GM21786 (cell line): Measurements from ENCODE around the gene TSPAN14.
A peak's percentile ranks its signal among the peaks of the same experiment; 100 is the strongest.

ENCODE experiments used
- ATAC-seq: cut with Tn5 transposase; IDR thresholded peaks from one replicate; pipeline ENCODE4 v1.9.1; 2021; ENCODE audit not compliant: unreplicated experiment

TSPAN14 gene

DNA sequence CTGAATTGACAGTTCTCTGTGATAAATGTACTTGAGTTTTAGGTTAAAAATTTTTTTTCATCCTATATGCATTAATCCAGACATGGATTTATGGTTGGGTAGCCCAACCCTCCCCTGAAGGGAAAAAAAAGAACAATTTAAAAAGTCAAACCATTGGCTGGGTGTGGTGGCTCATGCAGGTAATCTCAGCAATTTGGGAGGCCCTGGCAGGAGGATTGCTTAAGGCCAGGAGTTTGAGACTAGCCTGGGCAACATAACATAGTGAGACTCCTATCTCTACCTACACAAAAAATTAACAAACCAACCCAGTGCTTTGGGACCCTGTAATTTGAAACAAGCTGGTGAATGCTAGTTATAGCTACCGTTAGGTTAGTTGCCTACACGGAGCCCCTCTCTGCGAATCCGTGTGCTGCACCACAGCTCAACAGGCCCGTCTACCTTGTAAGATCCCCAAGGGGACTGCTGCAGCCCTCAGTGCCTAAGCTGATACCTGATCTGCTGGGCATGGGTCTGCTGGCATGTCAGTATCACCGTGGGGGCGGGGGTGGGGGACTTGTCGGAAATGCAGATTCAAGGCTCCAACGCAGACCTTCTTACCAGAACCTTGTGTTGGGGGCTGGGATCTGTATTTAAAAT lies 32.8 kb downstream of the TSPAN14 start:
- ATAC-seq = no peak

DNA sequence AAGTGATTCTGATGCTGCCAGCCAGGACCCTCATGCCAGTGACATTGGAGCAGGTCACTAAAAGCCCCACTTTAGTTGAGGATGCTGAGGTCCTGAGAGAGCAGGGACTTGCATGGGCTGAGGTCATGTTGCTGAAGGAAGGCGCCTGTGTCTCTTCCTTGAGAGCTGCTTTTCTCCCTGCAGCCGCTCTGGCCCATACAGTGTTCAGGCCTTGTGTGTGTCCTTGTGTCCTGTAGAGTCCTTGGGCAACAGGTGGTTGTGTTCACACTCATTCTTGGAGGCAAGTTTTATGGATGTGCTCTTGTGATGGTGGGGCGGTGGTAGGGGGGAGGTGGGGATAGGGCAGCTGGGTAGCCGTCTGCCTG lies 33.3 kb downstream of the TSPAN14 start:
- no peak for ATAC-seq

- ATAC-seq = no peak
Measured at GRCh38 chr10:80487791-80488538, 33.9 kb downstream of the TSPAN14 start.

GRCh38 chr10:80488539-80489066 lies 34.5 kb downstream of the TSPAN14 start:
- ATAC-seq = no peak

- ATAC-seq = no peak
Measured at GRCh38 chr10:80489371-80490112, 35.4 kb downstream of the TSPAN14 start.

- no peak for ATAC-seq
Measured at GRCh38 chr10:80491251-80492102, 37.4 kb downstream of the TSPAN14 start.

DNA sequence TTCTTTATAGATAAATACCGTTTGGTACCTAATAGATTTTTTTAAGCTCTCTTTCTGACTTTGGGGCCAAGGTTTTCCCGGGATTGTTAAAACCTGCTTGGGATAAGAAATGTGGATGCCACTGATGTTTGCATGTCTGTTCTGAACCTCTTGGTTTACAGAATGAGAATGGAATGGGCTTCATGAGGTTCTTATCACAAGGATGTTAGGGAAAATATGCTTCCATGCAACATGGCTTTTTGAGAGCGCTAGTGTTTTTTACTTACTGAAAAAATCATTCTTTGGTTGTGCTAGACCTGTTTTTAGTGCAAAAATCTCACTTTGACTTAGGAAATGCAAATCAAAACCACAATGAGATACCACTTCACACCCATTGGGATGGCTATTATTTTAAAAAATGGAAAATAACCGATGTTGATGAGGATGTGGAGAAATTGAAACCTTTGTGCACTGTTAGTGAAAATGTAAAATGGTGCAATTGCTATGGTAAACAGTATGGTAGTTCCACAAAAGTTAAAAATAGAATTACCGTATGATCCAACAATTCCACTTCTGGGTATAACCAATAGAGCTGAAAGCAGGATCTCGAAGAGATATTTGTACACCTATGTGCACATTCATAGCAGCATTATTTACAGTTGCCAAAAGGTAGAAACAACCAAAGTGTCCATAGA lies 38.9 kb downstream of the TSPAN14 start:
- peak; percentile 21 for ATAC-seq

DNA sequence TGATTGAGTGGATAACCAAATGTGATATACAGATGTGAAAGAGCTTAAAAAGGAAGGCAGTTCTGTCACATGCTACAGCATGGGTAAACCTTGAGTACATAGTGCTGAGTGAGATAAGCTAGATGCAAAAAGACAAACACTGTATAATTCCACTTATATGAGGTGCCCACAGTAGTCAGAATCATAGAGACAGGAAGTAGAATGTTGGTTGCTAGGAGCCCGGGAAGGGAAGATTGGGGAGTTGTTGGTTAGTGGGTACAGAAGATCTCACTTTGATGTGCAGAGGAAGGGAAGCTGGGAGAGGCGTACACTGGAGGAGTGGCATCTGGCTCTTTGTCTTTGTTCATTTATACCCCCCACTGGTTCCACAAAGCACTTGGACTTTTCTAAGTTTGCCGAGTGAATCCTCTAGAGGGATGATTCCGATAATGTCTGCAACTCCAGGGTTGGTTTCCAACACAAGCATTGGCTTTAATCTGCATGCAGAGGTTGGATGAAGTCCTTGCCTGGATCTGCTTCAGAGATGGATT lies 39.5 kb downstream of the TSPAN14 start:
- ATAC-seq = peak; percentile 56

DNA sequence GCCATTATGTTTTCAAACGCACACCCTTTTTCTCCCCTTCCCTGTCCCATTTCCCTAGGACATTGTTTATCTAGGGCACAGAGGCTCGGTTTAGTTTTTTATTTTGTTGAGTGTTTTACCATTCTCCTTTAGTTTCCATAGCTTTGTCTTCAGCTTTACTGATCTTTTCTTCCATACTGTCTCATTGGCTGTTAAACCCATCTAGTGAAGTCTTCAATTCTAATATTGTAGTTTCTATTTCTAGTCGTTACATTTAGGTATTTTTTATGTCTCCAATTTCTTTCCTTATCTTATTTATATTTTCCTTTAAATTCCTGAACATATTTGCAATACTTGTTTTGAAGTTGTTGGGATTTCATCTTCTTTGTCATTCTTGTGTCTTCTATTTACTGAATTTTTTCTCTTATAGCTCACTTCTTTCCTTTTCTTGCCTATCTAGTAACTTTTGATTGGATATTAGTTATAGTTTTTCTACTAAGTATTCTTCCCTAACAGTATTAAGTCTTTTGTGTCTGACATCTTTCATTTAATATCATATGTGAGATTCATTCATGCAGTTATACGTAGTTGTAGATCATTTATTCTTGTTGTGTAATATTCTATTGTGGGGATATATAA lies 42.6 kb downstream of the TSPAN14 start:
- no peak for ATAC-seq

GRCh38 chr10:80497187-80498077 lies 43.3 kb downstream of the TSPAN14 start:
- ATAC-seq = no peak

GRCh38 chr10:80498078-80498832 lies 44.1 kb downstream of the TSPAN14 start:
- no peak for ATAC-seq

GRCh38 chr10:80498833-80499741 lies 45.0 kb downstream of the TSPAN14 start:
- ATAC-seq = peak; percentile 31

DNA sequence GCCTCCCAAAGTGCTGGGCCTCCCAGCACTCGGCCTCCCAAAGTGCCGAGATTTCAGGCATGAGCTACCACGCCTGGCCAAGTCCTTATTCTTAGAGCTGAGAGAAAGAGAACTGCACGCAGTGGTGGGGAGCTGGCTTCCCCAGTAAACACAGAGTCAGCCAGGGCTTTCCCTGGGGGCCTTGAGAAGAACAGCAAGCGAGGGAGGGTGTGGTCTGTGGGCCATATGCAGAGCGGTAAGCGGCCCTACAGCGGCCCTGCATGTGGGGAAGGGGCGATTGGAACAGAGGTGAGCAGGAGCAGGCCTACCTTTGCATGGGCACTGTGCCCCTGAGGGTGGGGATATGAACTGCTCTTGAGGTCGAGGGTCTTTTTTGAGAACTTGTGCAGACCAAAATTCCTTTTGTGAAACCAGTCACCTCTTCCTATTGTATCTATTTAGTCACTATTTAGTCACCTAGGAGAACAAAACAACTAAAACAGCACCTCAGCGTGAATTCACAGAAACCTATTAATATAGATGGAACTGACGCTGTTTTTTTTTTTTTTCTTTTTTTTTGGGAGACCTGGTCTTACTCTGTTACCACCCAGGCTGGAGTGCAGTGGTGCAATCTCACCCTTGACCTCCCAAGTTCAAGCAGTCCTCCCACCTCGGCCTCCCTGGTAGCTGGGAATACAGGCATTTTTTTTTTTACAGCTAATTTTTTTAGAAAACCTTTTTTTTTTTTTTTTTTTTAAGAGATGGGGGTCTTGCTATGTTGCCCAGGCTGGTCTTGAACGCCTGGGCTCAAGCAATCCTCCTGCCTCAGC lies 46.7 kb downstream of the TSPAN14 start:
- ATAC-seq = peak; percentile 73

GRCh38 chr10:80501381-80501912 lies 47.3 kb downstream of the TSPAN14 start:
- no peak for ATAC-seq

GRCh38 chr10:80501913-80502521 lies 47.9 kb downstream of the TSPAN14 start:
- no peak for ATAC-seq
